Mammary epithelial cell (primary cell): ENCODE measurements around the gene CHST14.

Source experiments
- EZH2 ChIP-seq: IDR thresholded peaks from 2 replicates; pipeline ENCODE4 v1.6.1; 2012; ENCODE audit warnings: low read length, inconsistent platforms, borderline replicate concordance
- TF ChIP-seq, protein P1 (sequence below), 2 donors: IDR thresholded peaks in 1 of 2; conservative IDR thresholded peaks in 1 of 2; 2 replicates each; pipeline ENCODE4 v1.5.1; 2011 to 2012; ENCODE audit warnings: inconsistent platforms in 2 of 2, low read length in 2 of 2, mild to moderate bottlenecking in 2 of 2, control low read depth in 1 of 2, low read depth in 1 of 2; ENCODE audit not compliant: insufficient read depth in 1 of 2; ENCODE audit errors: extremely low read depth in 1 of 2

DNA sequence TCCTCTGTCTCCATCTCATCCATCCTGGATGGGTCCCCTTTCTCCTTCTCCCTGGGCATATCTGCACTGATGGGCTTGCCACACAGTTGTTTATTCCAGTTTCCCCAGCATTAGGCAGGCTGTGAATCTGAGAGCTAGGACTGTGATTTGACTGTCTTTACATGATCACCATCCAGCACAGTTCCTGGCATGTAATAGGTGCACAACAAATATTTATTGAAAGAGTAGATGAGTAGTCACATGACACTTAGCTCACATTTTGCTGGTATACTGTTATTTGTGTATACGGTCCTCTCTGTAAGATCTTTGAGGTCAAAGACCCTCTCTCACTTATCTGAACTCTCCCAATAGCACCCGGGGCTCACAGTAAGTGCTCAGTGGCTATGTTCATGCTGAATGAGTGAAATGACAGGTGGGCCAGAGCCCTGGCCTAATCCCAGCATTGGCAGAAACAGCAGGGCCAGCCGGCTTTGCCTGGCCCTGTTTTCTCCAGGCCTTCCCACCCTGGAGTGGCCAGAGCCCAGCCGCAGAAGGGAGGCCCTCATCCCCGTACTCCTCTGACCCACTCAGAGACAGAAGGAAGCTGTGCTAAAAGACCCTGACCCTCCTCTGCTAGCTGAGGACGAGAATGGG, 46.2 kb upstream of the CHST14 start:
- TF ChIP-seq, protein P1, sequence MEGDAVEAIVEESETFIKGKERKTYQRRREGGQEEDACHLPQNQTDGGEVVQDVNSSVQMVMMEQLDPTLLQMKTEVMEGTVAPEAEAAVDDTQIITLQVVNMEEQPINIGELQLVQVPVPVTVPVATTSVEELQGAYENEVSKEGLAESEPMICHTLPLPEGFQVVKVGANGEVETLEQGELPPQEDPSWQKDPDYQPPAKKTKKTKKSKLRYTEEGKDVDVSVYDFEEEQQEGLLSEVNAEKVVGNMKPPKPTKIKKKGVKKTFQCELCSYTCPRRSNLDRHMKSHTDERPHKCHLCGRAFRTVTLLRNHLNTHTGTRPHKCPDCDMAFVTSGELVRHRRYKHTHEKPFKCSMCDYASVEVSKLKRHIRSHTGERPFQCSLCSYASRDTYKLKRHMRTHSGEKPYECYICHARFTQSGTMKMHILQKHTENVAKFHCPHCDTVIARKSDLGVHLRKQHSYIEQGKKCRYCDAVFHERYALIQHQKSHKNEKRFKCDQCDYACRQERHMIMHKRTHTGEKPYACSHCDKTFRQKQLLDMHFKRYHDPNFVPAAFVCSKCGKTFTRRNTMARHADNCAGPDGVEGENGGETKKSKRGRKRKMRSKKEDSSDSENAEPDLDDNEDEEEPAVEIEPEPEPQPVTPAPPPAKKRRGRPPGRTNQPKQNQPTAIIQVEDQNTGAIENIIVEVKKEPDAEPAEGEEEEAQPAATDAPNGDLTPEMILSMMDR (conservative IDR thresholded peaks at IDR 0.05 in 1 of 2, IDR thresholded peaks at IDR 0.05 in 1 of 2; ENCODE audit: extremely low read depth in 1 of 2, insufficient read depth in 1 of 2, low read depth in 1 of 2, low read length in 2 of 2), result no peak
- no peak for TF ChIP-seq EZH2
